ENCODE data around the gene ANKRD44.

ANKRD44 gene

DNA sequence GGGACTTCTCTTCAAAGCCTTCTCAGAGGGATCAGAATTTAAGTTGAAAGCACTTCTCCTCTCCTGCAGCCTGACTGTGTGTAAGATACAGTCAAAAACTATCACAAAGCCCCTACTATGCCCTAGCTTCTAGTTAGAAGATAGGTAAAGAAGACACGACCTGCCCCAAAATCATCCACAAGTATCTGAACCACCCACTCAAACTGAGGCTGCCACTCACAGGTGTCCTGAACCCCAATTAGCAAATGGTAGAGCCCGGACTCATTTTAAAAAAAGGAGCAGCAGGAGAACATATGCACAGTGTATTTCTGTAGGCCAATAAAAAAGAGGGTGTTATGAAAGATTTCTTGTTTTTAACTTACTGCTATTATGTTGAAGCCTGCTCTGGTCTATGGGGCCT lies 74.4 kb downstream of the ANKRD44 start:
- DNase-seq = no peak

- no peak for DNase-seq
These were observed 74.9 kb downstream of the ANKRD44 start for GRCh38 chr2:197235711-197236110.

DNA sequence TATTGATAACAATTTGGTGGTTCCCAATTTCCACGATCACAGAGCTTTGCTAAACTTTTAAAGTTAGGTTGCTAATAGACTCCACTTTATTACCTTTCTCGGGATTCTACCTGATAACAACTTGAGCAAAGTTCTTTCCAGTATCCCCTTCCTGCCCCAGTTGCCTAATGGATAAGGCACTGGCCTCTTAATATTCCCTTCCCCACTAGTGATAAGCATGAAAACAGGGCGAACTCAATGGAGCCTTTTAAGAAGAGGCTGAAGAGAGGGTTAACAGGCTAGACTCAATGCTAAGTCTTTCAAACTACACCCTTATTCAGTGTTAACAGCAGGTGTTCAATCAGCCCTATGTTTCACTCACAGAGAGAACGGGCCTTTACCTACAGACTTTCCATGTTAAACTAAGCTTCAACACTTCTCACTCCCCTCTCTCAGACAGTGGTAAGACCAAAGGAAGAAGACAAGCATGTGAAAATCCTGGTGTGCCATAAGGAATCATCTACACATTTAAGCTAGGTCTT lies 75.8 kb downstream of the ANKRD44 start:
- DNase-seq = no peak

DNA sequence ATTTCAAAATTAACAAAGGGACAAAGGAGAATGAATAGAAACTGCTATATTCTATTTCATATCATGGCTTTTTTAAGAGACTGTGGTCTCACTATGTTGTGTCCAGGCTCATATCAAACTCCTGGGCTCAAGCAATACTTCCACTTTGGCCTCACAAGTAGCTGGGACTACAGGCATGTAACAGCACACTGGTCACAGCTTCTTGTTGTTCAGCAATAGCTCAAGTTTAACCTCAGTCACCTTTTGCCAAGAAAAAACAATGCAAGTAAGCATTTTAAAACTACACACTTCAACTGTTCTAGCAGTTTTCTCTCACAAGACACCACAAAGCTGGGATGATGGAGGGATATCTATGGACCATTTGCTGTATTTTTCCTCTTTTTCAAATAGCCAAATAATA lies 77.1 kb downstream of the ANKRD44 start:
- DNase-seq = no peak

- peak in 1 of 2 donors; percentile 48 for DNase-seq
These were observed 78.6 kb downstream of the ANKRD44 start for GRCh38 chr2:197232010-197232409.

GRCh38 chr2:197229509-197230443 lies 80.8 kb downstream of the ANKRD44 start:
- no peak for DNase-seq

DNA sequence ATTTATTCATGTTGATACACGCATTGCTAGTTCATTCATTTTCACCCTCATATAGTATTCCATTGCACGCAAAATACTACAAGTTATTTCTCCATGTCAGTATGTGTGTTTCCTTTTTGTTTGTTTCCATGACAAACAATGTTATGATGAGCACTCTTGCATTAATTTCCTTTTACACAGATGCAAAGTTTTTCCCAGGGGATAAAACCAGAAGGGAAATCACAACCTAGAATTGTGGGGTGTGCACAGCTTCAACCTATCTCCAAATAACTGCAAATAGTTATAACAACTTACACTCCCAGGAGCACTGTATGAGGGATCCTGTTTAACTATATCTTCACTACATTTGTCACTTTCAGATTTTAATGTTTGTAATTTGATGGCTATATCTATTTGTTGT lies 87.1 kb downstream of the ANKRD44 start:
- no peak for DNase-seq

- no peak for DNase-seq
These were observed 90.9 kb downstream of the ANKRD44 start for GRCh38 chr2:197219636-197220035.

DNA sequence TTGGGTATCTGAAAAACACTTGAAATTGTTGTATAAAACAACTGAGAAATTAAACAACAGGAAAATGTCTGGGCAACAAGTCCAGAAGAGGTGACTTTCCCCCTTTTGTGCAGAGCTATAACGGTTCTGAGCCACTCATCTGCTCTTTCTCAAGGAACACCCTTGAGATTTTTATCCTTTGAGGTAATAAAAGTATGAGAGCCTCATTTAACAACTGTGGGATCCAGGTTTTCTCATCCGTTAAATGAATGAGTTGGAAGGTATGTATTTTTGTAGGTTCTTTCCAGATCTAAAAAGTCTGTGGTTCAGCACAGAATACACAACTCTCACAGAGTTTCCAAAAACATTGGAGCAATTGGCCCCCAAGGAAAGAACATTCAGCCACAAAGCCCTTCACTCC lies 93.0 kb downstream of the ANKRD44 start:
- DNase-seq = no peak

DNA sequence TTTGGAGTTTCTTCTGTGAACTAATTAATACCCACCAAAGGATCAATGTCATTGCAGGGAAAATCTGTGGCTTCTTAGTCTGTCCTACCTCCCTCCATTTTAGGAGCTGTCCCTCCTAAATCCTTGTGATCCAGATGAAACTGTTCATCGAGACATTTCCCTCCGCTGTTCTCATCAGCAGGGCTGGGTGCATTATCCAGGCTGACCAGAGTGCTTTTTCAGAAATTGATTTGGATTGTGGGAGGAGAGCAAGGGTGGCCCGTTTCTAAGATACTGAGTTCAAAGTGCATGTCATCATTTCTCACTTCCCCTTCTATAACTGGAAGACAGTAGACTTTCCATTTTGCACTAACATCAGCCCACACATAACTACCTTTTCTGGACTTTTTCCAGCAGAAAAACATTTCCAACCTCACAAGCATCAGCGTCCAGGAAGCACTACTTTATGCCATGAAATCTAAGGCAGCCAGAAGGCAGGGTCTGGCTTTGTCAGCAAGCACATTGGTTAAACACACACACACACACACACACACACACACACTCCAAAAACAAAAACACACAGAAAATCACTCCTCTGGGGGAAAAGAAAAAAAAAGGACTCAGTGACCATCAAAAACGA lies 94.1 kb downstream of the ANKRD44 start:
- no peak for DNase-seq

- DNase-seq = peak in 1 of 2 donors; percentile 34
These were observed 94.7 kb downstream of the ANKRD44 start for GRCh38 chr2:197215748-197216360.

GRCh38 chr2:197212344-197213262 lies 98.0 kb downstream of the ANKRD44 start:
- DNase-seq = peak; percentile 51 to 64

- DNase-seq = peak in 1 of 2 donors; percentile 62
These were observed 98.7 kb downstream of the ANKRD44 start for GRCh38 chr2:197211881-197212342.

DNA sequence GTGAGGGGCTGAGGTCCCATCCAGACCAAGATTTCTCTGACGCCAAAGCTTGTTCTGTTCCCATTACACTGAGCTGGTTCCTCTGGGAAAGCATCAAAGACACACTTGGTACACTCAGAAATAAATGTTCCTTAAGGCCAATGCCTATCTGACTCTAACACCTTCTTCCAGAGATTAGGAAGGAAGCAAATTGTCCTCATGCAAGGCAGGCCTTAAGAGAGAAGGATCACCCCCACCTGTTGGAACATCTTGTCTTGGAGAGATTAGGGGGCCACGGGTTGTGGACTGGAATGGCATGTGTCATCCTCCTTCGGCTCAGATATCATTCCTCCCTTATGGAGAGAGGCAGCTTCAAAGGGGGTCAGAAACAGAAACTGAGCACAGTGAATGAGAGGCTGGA lies 100.2 kb downstream of the ANKRD44 start:
- DNase-seq = no peak

- DNase-seq = peak; percentile 37 to 63
These were observed 100.7 kb downstream of the ANKRD44 start for GRCh38 chr2:197209742-197210408.

GRCh38 chr2:197209246-197209645 lies 101.3 kb downstream of the ANKRD44 start:
- peak in 1 of 2 donors; percentile 25 for DNase-seq

- peak in 1 of 2 donors; percentile 44 for DNase-seq
These were observed 101.7 kb downstream of the ANKRD44 start for GRCh38 chr2:197208841-197209240.

GRCh38 chr2:197208024-197208423 lies 102.6 kb downstream of the ANKRD44 start:
- DNase-seq = peak; percentile 62 to 65

GRCh38 chr2:197207598-197207997 lies 103.0 kb downstream of the ANKRD44 start:
- no peak for DNase-seq

GRCh38 chr2:197207106-197207505 lies 103.5 kb downstream of the ANKRD44 start:
- DNase-seq = no peak

GRCh38 chr2:197205585-197206215 lies 104.9 kb downstream of the ANKRD44 start:
- DNase-seq = peak; percentile 84 to 85
